ENCODE measurements around the gene OR2B2.
A peak's percentile ranks its signal among the peaks of the same experiment; 100 is the strongest.
"Not testable (repeated sequence)": the region's sequence is repeated elsewhere in the genome, so short reads cannot be mapped to it uniquely, and the experiment has no call there.

Gene OR2B2

DNA sequence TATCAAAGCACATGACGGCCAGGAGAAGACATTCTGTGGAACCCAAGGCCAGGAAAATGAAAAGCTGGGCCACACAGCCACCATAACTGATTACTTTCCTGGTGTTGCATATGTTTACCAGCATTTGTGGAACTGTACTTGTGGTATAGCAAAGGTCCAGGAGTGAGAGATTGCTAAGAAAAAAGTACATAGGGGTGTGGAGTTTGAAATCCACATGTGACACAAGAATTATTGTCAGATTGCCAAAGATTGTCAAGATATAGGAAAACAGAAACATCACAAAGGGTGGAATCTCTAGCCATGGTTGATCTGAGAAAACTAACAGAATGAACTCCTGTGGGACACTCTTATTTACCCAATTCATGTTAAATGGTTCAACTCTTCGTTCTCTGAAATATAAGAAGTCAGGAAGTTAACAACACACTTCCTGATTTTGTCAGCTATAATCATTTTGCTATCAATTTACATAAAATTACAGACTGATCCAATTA is at the start of gene OR2B2:
TSS of gene OR2B2 (minus strand) at position 441 of the 491 bp plus-strand sequence. CDS start at position 364, 77 bp downstream.
- no peak for DNase-seq (ENCODE audit: low spot score)

DNA sequence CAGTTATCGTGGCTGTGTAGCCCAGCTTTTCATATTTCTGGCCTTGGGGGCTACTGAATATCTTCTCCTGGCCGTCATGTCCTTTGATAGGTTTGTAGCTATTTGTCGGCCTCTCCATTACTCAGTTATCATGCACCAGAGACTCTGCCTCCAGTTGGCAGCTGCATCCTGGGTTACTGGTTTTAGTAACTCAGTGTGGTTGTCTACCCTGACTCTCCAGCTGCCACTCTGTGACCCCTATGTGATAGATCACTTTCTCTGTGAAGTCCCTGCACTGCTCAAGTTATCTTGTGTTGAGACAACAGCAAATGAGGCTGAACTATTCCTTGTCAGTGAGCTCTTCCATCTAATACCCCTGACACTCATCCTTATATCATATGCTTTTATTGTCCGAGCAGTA is 45.3 kb upstream of the OR2B2 start:
- DNase-seq (ENCODE audit: low spot score), result no peak

DNA sequence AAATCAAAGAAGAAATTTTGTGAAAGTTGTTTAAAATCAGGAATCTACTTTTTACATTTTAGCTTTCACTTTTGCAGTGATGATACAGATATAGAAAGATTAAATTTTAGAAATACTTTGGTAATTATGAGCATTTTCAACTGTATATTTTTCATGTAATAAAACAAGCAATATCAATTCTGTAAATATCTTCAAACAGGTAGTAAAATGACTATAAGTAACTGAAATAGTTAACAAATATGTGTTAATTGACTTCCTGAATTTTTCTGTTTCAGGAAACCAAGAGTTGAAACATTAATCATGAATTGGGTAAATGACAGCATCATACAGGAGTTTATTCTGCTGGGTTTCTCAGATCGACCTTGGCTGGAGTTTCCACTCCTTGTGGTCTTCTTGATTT is 44.7 kb upstream of the OR2B2 start, which contains the start of gene OR2B6:
TSS of gene OR2B6 (plus strand) at position 301 of the 400 bp plus-strand sequence. CDS start at position 301, 0 bp downstream.
- DNase-seq (ENCODE audit: low spot score), result no peak

DNA sequence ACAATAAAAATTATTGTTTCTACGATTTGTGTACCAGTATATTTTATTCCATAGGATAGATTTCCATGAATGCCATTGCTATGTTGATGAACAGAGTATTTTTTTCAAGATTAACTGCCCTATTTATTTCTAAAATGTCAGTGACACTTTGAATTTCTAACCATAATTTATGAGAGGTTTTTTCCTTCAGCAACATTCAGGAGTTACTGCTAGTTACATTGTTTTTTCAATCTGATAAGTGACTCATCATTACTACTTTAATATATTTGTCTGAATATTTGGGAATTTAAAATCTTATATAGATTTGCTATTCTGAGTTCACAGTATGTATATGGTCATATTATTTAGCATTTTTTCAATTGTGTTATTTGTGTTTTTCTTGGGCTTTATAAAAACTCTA is 38.8 kb upstream of the OR2B2 start:
- no peak for DNase-seq (ENCODE audit: low spot score)

DNA sequence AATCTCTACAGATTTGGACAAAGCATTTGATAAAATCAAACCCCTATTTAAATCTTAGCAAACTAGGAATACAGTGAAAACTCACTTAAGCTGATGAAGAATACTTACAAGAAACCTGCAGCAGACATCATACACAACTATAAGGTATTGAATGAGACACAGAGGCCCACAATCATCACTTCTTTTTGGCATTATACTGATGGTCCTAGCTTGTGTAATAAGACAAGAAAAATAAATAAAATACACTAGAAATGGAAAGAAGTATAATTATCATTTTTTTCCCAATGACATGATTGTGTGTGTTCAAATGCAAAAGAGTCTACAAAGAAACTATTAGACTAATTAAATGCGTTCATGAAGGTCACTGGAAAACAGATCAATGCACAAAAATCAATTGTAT is 36.0 kb upstream of the OR2B2 start:
- DNase-seq (ENCODE audit: low spot score), result no peak

DNA sequence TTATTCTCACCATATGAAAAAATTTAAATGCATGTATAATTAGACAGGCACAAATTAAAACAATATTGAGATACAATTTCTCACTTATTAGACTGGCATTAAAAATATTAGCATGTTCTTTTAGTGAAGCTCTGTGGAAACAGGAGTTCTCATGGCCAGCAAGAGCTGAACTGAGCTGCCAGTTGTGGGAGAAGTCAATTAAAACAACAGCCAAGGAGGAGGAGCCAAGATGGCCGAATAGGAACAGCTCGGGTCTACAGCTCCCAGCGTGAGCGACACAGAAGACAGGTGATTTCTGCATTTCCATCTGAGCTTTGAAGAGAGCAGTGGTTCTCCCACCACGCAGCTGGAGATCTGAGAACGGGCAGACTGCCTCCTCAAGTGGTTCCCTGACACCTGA is 30.9 kb upstream of the OR2B2 start:
- not testable (repeated sequence) for DNase-seq (ENCODE audit: low spot score)

DNA sequence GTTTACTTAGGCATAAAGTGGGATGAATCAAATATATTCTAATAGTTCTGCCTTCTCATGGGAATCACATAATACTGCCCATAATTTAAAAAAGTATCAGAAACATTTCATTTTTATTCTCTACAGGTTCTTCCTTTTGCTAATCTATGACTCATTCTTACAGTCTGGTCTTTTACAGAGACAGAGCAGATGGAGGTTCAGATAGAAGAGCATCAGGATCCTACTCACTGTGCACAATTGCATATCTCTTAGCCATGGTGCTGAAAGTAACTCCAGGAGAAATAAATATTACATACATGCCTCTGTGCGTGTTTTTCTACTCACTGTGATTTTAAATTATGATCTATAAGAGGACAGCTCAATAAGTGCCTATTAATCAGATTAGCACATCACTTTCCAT is 28.6 kb upstream of the OR2B2 start:
- DNase-seq (ENCODE audit: low spot score), result no peak

DNA sequence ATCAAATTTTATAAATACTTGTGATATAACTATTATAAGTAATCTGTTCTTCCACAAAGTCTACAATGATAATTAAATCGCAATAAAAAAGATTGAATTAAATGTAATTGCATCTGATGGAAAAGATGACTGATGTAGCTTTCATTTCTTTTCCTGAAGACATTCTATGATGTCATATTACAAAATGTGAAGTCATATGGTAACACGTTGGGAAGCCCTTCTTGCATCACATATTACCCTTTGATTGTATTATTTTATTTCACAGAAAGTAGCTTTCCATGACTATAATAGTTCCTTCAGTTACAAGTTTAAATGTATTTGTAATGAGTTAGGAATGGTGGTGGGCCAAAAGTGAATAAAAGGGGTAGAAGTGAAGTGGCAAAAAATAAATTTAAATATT is 19.0 kb upstream of the OR2B2 start:
- DNase-seq (ENCODE audit: low spot score), result no peak

DNA sequence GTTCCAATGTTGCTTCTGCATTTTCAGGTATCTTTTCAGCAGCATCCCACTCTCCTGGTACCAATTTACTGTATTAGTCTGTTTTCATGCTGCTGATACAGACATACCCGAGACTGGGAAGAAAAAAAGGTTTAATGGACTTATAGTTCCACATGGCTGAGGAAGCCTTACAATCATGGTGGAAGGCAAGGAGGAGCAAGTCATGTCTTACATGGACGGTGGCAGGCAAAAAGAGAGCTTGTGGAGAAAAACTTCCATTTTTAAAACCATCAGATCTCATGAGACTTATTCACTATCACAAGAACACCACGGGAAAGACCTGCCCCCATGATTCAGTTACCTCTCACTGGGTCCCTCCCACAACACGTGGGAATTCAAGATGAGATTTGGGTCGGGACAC is 17.7 kb upstream of the OR2B2 start:
- DNase-seq (ENCODE audit: low spot score), result not testable (repeated sequence)

DNA sequence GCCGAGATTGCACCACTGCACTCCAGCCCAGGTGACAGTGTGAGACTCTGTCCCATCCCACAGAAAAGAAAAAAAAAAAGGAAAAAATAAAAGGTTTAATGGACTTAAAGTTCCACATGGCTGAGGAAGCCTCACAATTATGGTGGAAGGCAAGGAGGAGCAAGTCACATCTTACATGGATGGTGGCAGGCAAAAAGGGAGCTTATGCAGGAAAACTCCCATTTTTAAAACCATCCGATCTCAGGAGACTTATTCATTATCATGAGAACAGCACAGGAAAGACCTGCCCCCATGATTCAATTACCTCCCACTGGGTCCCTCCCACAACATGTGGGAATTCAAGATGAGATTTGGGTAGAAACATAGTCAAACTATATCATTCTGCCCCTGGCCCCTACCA is 15.8 kb upstream of the OR2B2 start:
- not testable (repeated sequence) for DNase-seq (ENCODE audit: low spot score)

DNA sequence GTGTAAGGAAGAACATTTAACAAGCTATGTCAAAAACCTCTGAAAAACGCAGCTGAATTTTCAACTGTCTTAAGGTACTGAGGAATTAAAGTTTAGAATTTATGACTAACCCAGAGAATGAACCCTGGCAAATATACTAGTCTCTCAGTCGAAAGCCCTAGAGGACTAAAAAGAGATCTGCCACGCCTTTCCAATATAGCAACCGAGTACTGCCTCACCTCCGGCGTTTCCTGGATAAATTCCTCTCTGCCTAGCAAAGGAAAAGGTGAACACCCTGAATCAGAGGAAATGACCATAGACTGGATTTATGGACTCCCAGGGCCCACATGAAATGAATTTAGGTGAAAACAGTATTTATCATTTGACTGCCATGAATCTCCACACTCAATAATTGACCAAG is 12.0 kb upstream of the OR2B2 start:
- no peak for DNase-seq (ENCODE audit: low spot score)

DNA sequence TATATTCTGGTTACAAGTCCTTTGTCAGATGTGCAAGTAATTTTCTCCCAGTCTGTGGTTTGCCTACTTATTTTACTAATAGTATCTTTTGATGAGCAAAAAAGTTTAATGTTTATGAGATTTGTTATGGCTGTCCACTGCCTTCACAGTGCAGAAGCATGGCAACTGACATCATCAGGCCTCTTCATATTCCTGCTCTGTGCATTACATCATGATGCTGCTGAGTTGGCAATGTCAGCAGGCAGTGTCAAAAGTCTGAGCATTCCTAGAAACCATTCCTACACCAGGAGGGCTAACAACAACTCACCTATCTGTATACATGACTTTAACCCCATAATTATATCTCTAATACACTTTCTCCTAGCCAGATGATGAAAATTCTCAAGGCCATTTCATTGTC is 10.8 kb upstream of the OR2B2 start:
- no peak for DNase-seq (ENCODE audit: low spot score)

DNA sequence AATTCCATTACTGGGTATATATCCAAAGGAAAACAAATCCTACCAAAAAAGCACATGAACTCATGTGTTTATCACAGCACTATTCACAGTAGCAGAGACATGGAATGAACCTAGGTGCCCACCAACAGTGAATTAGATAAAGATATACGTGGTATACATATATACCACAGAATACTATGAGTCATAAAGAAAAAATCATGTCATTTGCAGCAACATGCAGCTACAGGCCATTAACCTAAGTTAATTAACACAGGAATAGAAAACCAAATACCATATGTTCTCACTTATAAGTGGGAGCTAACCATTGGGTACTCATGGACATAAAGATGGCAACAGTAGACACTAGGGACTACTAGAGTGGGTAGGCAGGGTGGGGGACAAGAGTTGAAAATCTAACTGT is 4.2 kb downstream of the OR2B2 start:
- DNase-seq (ENCODE audit: low spot score), result no peak

DNA sequence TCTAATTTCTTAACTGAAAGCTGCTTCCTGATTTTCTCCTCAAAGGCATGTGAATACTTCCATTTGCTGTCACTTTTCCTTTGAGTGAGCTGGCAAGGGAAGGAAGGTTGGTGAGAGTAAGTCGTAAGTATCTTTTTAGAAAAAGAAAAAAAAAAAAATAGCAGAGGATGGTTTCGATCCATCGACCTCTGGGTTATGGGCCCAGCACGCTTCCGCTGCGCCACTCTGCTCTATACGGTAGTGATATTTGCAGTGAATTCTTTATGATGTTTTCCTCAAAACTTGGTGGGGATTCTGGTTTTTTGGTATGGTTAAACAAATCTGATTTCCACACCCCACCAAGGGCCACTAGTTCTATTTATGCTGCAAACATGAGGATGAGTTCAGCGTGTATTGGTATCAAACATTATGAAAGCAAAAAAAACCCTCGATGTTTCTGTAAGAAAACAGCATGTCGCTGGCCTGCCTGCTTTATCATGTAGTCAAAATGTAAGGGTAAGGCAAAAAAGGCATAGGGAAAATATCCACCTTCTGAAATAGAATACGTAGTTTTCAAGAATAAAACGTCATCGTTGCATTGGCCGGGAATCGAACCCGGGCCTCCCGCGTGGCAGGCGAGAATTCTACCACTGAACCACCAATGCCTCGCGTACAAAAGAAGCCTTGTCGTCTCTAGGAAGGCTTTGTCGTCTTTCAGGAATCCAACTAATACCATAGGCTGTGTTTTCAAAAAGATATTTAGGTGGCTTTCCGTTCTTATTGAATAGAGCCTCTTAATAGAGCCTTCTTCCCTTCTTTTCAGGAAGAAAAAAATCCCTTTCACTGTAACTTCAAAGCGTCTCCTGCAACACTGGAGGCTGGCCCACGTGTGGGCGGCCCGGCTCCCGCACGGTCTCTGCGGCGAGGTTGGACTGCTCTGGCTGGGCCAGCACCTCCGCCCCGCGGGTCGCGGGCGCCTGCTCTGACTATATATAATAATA is 9.6 kb downstream of the OR2B2 start:
- peak; percentile 80 for DNase-seq (ENCODE audit: low spot score)

DNA sequence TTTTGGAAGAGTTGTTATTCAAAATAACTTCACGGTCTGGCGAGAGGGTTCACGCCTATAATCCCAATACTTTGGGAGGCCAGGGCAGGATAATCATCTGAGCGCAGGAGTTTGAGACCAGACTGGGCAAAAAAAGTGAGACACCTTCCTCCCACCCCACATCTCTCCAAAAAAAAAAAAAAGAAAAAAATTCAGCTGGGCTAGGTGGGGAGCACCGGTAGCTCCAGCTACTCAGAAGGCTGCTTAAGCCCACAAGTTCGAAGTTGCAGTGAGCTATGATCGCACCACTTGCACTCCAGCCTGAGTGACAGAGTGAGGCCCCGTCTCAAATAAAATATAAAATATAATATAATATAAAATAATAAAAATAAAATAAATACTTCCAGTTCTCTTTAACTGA is 10.4 kb downstream of the OR2B2 start:
- no peak for DNase-seq (ENCODE audit: low spot score)

DNA sequence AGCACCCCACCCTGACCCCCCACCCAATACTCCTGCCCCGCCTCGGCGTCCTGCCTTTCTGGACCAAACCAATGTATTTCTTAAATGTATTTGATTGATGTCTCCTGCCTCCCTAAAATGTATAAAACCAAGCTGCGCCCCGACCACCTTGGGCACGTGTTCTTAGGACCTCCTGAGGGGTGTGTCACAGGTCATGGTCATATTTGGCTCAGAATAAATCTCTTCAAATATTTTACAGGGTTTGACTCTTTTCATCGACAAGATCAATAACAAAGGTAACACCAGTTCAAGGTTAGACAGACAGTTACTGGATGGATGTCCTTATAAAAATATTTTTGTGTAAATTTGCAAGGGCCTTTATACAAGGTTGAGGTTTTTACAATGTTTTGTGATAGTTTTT is 12.0 kb downstream of the OR2B2 start:
- not testable (repeated sequence) for DNase-seq (ENCODE audit: low spot score)

DNA sequence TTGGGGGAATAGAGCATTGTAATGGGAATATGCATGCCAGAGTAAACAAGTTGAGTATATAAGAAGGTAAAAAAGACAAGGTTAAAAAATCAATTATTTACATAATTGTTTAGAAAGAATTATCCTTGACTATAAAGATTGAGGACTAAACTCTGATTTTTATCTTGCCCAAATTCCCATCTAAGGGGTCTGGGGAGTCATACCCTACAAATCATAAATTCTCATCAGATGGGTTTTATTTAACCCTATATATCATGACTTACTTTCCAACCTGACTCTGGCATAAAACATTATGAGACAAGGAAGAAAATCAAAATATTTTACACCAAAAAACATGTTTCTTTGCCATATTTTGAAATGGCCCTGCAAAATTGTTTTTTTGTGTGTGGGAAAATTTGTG is 12.7 kb downstream of the OR2B2 start:
- no peak for DNase-seq (ENCODE audit: low spot score)

DNA sequence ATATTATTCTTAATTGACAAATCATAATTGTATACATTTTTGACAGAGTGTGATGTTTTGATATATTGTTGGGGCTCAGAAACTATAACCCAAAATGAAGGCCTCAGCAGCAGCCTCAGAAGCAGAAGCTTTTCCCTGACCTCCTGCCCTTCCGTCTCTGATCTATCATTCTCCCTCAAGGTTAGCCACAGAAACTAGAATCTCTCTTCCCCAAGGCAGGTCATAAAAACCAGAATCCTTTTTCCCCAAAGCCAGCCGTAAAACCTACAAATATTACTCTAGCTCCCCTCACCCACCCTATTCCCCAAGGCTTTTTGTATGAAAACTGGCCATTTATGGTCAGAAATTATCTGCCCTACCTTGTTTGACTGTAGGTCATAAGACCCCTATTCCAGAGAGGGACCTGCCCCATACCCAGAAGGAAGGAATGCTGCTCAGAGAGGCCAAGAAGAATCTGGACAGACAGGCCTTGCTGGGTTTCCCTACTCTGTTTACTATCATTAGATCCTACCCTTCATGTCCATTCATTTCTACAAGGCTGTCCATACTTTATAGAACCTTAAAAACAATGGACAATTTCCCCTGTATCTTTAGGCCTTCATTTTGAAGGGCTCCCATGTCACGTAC is 14.5 kb downstream of the OR2B2 start:
- no peak for DNase-seq (ENCODE audit: low spot score)

DNA sequence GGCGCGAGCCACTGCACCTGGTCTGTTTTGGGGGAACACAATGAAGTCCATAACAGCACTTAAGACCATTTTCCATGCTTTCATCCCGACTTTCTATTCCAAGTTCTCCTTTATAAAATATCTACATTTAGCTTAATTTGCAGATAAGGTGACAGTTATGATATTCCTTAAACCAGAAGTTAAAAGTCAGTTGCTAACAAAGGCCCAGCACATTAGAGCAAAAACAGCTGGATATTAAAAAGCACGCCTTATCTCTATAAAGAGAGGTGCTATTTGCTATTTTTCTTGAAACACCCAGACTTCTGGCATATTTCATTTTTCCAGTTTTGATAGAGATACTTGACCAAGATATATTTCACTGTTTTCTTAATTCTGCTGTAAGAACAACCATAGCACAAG is 15.8 kb downstream of the OR2B2 start:
- DNase-seq (ENCODE audit: low spot score), result no peak

DNA sequence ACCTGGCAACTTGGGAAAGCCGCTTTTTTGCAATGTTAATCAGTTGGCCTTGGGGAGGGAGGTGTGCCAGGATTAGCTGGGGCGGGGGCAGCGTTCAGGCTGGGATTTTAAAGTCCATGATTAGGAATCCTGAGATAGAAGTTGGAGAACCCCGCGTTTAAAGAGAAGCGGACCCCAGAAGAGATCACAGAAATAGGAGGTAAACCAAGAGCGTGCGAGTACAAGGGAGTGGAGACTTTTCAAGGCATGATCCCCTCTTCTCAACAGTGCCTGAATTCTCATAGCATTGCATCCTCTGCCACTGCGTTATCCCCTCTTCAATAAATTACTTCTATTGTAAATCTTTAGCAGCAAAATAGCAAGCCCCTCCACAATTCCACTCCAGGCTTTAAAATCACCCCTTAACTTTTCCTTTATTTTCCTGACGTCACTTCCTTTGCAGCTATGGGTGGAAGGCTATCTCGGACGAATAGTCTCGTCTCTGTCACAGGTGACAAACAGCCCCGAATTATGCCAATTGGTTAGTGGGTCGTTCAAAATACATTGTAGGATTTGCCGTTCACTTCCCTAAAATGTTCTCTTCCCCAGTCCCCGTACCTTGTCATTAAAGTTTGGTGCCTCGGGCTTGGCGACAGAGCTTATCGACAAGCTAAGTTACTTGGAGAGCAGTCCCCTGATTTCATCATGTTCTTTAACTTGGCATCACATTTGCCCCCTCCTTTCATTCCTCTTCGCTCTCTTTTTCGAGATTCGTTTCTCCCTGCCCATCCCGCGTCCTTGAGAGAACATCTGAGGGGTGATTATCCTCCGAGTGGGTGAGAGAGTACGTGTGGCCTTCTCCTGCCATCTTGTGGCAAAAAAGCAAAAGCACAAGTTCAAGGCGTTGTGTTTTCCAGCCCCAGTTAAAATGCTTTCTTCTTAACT is 17.1 kb downstream of the OR2B2 start:
- DNase-seq (ENCODE audit: low spot score), result peak; percentile 83

DNA sequence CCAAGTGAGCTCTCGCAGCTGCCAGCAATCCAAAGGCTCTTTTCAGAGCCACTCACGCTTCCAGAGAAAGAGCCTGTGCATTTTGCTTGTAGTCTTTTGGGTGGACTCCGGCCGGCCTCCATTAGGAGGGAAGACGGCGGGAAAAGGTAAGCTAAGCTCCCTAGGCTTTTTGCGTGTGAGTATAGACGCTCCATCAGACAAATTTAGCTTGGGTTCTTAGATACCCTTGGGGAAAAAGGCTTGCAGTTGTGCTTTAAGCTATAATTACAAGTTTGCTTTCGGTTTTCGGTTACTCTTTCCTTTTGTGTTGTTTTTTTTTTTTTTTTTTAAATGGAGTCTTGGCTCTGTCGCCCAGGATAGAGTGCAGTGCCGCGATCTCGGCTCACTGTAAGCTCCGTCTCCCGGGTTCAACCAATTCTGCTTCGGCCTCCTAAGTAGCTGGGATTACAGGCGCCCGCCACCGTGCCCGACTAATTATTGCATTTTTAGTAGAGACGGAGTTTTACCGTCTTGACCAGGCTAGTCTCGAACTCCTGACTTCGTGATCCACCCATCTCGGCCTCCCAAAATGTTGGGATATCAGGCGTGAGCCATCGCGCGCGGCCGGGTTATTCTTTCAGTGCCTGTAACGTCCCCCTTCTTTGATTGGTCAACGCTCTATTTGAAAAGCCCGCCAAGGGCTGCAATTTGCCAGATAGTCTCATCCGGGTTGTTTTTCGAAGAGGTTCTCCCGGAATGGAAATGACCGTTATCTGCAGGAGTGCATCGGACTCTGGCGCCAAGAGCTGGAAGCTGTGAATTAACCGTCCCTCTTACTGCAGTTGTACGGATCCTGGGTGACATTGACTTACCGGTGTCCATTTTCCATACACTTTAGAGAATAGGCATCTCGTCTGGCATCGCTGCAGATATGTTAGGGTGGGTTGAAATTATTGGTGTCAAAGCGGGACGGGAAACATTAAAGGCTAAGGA is 18.1 kb downstream of the OR2B2 start:
- peak; percentile 85 for DNase-seq (ENCODE audit: low spot score)
